ENCODE measurements around the gene EYA2.

Gene EYA2

GRCh38 chr20:47149939-47150338 lies 255.3 kb downstream of the EYA2 start:
- Histone ChIP-seq H3K36me3 (ENCODE audit: control insufficient read depth in 4 of 4, insufficient read depth in 4 of 4, low read length in 3 of 4) (no peaks in the 10 kb centered on the region), H3K27ac (ENCODE audit: insufficient read depth in 1 of 2, low read depth in 1 of 2, low read length in 2 of 2, poor library complexity in 1 of 2, severe bottlenecking in 2 of 2) (no peak overlapping the region), H3K4me1 (ENCODE audit: control extremely low read depth in 1 of 4, control insufficient read depth in 4 of 4, insufficient read depth in 4 of 4, low read length in 3 of 4) (peaks cover 0 to 3% (median 0%) of the 10 kb centered on the region in 4 experiments), H3K27me3 (replicated peaks in 2 of 5; ENCODE audit: control insufficient read depth in 4 of 5, insufficient read depth in 5 of 5, low read length in 4 of 5) (peaks cover 0 to 4% (median 0%) of the 10 kb centered on the region in 5 experiments), H3K9me3 (ENCODE audit: control extremely low read depth in 1 of 5, control insufficient read depth in 4 of 5, insufficient read depth in 2 of 5, low read depth in 1 of 5, low read length in 4 of 5) (no peaks in the 10 kb centered on the region), H3K4me3 (ENCODE audit: control insufficient read depth in 1 of 7, extremely low read depth in 1 of 7, insufficient read depth in 4 of 7, low read depth in 2 of 7, low read length in 6 of 7) (no peak overlapping the region)
- WGBS (ENCODE audit: insufficient coverage), result 100% methylated on average over 5 of the region's 5 CpGs
- ChIA-PET POLR2A (no interaction called here), CTCF (no interaction called here)
- DNase-seq, result no peak

GRCh38 chr20:47150403-47151152 lies 255.9 kb downstream of the EYA2 start:
- WGBS (ENCODE audit: insufficient coverage), result 73% methylated on average over 8 of the region's 11 CpGs
- Histone ChIP-seq H3K9me3 (ENCODE audit: control extremely low read depth in 1 of 5, control insufficient read depth in 4 of 5, insufficient read depth in 2 of 5, low read depth in 1 of 5, low read length in 4 of 5) (no peaks in the 10 kb centered on the region), H3K27ac (ENCODE audit: insufficient read depth in 1 of 2, low read depth in 1 of 2, low read length in 2 of 2, poor library complexity in 1 of 2, severe bottlenecking in 2 of 2) (no peak overlapping the region), H3K4me1 (ENCODE audit: control extremely low read depth in 1 of 4, control insufficient read depth in 4 of 4, insufficient read depth in 4 of 4, low read length in 3 of 4) (peaks cover 0 to 3% (median 0%) of the 10 kb centered on the region in 4 experiments), H3K27me3 (replicated peaks in 2 of 5; ENCODE audit: control insufficient read depth in 4 of 5, insufficient read depth in 5 of 5, low read length in 4 of 5) (peaks cover 0 to 4% (median 0%) of the 10 kb centered on the region in 5 experiments), H3K36me3 (ENCODE audit: control insufficient read depth in 4 of 4, insufficient read depth in 4 of 4, low read length in 3 of 4) (no peaks in the 10 kb centered on the region), H3K4me3 (ENCODE audit: control insufficient read depth in 1 of 7, extremely low read depth in 1 of 7, insufficient read depth in 4 of 7, low read depth in 2 of 7, low read length in 6 of 7) (no peak overlapping the region)
- DNase-seq, result peak; percentile 53 to 70 (median 57)
- CTCF ChIA-PET, result no interaction called here
- POLR2A ChIA-PET, result no interaction called here

GRCh38 chr20:47152068-47152467 lies 257.4 kb downstream of the EYA2 start:
- WGBS (ENCODE audit: insufficient coverage), result 84% methylated on average over 3 of the region's 4 CpGs
- DNase-seq, result no peak

GRCh38 chr20:47154089-47154488 lies 259.4 kb downstream of the EYA2 start:
- H3K36me3 ChIP-seq (ENCODE audit: control insufficient read depth in 4 of 4, insufficient read depth in 4 of 4, low read length in 3 of 4), result no peaks in the 10 kb centered on the region
- H3K27me3 ChIP-seq (replicated peaks in 2 of 5; ENCODE audit: control insufficient read depth in 4 of 5, insufficient read depth in 5 of 5, low read length in 4 of 5), result peaks cover 0 to 3% (median 0%) of the 10 kb centered on the region in 5 experiments
- no peak for DNase-seq
- no peak overlapping the region for H3K4me3 ChIP-seq (ENCODE audit: control insufficient read depth in 1 of 7, extremely low read depth in 1 of 7, insufficient read depth in 4 of 7, low read depth in 2 of 7, low read length in 6 of 7)
- no peaks in the 10 kb centered on the region for H3K9me3 ChIP-seq (ENCODE audit: control extremely low read depth in 1 of 5, control insufficient read depth in 4 of 5, insufficient read depth in 2 of 5, low read depth in 1 of 5, low read length in 4 of 5)
- H3K27ac ChIP-seq (ENCODE audit: insufficient read depth in 1 of 2, low read depth in 1 of 2, low read length in 2 of 2, poor library complexity in 1 of 2, severe bottlenecking in 2 of 2), result no peak overlapping the region
- WGBS (ENCODE audit: insufficient coverage), result 94% methylated on average over 2 of the region's 2 CpGs
- POLR2A ChIA-PET, result no interaction called here
- no peaks in the 10 kb centered on the region for H3K4me1 ChIP-seq (ENCODE audit: control extremely low read depth in 1 of 4, control insufficient read depth in 4 of 4, insufficient read depth in 4 of 4, low read length in 3 of 4)
- CTCF ChIA-PET, result no interaction called here

More at GRCh38 chr20:47152068-47152467, 257.4 kb downstream of the EYA2 start:
- H3K9me3 ChIP-seq (ENCODE audit: control extremely low read depth in 1 of 5, control insufficient read depth in 4 of 5, insufficient read depth in 2 of 5, low read depth in 1 of 5, low read length in 4 of 5), result no peaks in the 10 kb centered on the region
- no peaks in the 10 kb centered on the region for H3K36me3 ChIP-seq (ENCODE audit: control insufficient read depth in 4 of 4, insufficient read depth in 4 of 4, low read length in 3 of 4)
- peaks cover 0 to 2% (median 0%) of the 10 kb centered on the region in 5 experiments for H3K27me3 ChIP-seq (replicated peaks in 2 of 5; ENCODE audit: control insufficient read depth in 4 of 5, insufficient read depth in 5 of 5, low read length in 4 of 5)
- CTCF ChIA-PET, result no interaction called here
- H3K27ac ChIP-seq (ENCODE audit: insufficient read depth in 1 of 2, low read depth in 1 of 2, low read length in 2 of 2, poor library complexity in 1 of 2, severe bottlenecking in 2 of 2), result no peak overlapping the region
- H3K4me1 ChIP-seq (ENCODE audit: control extremely low read depth in 1 of 4, control insufficient read depth in 4 of 4, insufficient read depth in 4 of 4, low read length in 3 of 4), result peaks cover 0 to 3% (median 0%) of the 10 kb centered on the region in 4 experiments
- no peak overlapping the region for H3K4me3 ChIP-seq (ENCODE audit: control insufficient read depth in 1 of 7, extremely low read depth in 1 of 7, insufficient read depth in 4 of 7, low read depth in 2 of 7, low read length in 6 of 7)
- POLR2A ChIA-PET, result no interaction called here

GRCh38 chr20:47156301-47157137 lies 261.9 kb downstream of the EYA2 start:
- no peaks in the 10 kb centered on the region for H3K4me1 ChIP-seq (ENCODE audit: control extremely low read depth in 1 of 4, control insufficient read depth in 4 of 4, insufficient read depth in 4 of 4, low read length in 3 of 4)
- H3K4me3 ChIP-seq (ENCODE audit: control insufficient read depth in 1 of 7, extremely low read depth in 1 of 7, insufficient read depth in 4 of 7, low read depth in 2 of 7, low read length in 6 of 7), result no peak overlapping the region
- no peak for DNase-seq
- H3K27me3 ChIP-seq (replicated peaks in 2 of 5; ENCODE audit: control insufficient read depth in 4 of 5, insufficient read depth in 5 of 5, low read length in 4 of 5), result peaks cover 0 to 11% (median 0%) of the 10 kb centered on the region in 5 experiments
- CTCF ChIA-PET, result no interaction called here
- 85% methylated on average over 10 of the region's 10 CpGs for WGBS (ENCODE audit: insufficient coverage)
- no peaks in the 10 kb centered on the region for H3K9me3 ChIP-seq (ENCODE audit: control extremely low read depth in 1 of 5, control insufficient read depth in 4 of 5, insufficient read depth in 2 of 5, low read depth in 1 of 5, low read length in 4 of 5)
- POLR2A ChIA-PET, result no interaction called here
- H3K36me3 ChIP-seq (ENCODE audit: control insufficient read depth in 4 of 4, insufficient read depth in 4 of 4, low read length in 3 of 4), result no peaks in the 10 kb centered on the region
- H3K27ac ChIP-seq (ENCODE audit: insufficient read depth in 1 of 2, low read depth in 1 of 2, low read length in 2 of 2, poor library complexity in 1 of 2, severe bottlenecking in 2 of 2), result no peak overlapping the region

- Histone ChIP-seq H3K36me3 (ENCODE audit: control insufficient read depth in 4 of 4, insufficient read depth in 4 of 4, low read length in 3 of 4) (no peaks in the 10 kb centered on the region), H3K27me3 (replicated peaks in 2 of 5; ENCODE audit: control insufficient read depth in 4 of 5, insufficient read depth in 5 of 5, low read length in 4 of 5) (peaks cover 0 to 11% (median 0%) of the 10 kb centered on the region in 5 experiments), H3K4me3 (ENCODE audit: control insufficient read depth in 1 of 7, extremely low read depth in 1 of 7, insufficient read depth in 4 of 7, low read depth in 2 of 7, low read length in 6 of 7) (no peak overlapping the region), H3K9me3 (ENCODE audit: control extremely low read depth in 1 of 5, control insufficient read depth in 4 of 5, insufficient read depth in 2 of 5, low read depth in 1 of 5, low read length in 4 of 5) (no peaks in the 10 kb centered on the region), H3K27ac (ENCODE audit: insufficient read depth in 1 of 2, low read depth in 1 of 2, low read length in 2 of 2, poor library complexity in 1 of 2, severe bottlenecking in 2 of 2) (no peak overlapping the region), H3K4me1 (ENCODE audit: control extremely low read depth in 1 of 4, control insufficient read depth in 4 of 4, insufficient read depth in 4 of 4, low read length in 3 of 4) (no peaks in the 10 kb centered on the region)
- POLR2A ChIA-PET, result no interaction called here
- 93% methylated on average over 3 of the region's 5 CpGs for WGBS (ENCODE audit: insufficient coverage)
- CTCF ChIA-PET, result no interaction called here
- DNase-seq, result no peak
Measured at GRCh38 chr20:47159166-47159565, 264.5 kb downstream of the EYA2 start.

GRCh38 chr20:47160240-47160639 lies 265.6 kb downstream of the EYA2 start:
- POLR2A ChIA-PET, result no interaction called here
- WGBS (ENCODE audit: insufficient coverage), result 95% methylated on average over 7 of the region's 7 CpGs
- no peaks in the 10 kb centered on the region for H3K36me3 ChIP-seq (ENCODE audit: control insufficient read depth in 4 of 4, insufficient read depth in 4 of 4, low read length in 3 of 4)
- no peak overlapping the region for H3K27ac ChIP-seq (ENCODE audit: insufficient read depth in 1 of 2, low read depth in 1 of 2, low read length in 2 of 2, poor library complexity in 1 of 2, severe bottlenecking in 2 of 2)
- CTCF ChIA-PET, result no interaction called here
- H3K4me1 ChIP-seq (ENCODE audit: control extremely low read depth in 1 of 4, control insufficient read depth in 4 of 4, insufficient read depth in 4 of 4, low read length in 3 of 4), result no peaks in the 10 kb centered on the region
- DNase-seq, result no peak
- peaks cover 0 to 11% (median 0%) of the 10 kb centered on the region in 5 experiments for H3K27me3 ChIP-seq (replicated peaks in 2 of 5; ENCODE audit: control insufficient read depth in 4 of 5, insufficient read depth in 5 of 5, low read length in 4 of 5)
- no peak overlapping the region for H3K4me3 ChIP-seq (ENCODE audit: control insufficient read depth in 1 of 7, extremely low read depth in 1 of 7, insufficient read depth in 4 of 7, low read depth in 2 of 7, low read length in 6 of 7)
- no peaks in the 10 kb centered on the region for H3K9me3 ChIP-seq (ENCODE audit: control extremely low read depth in 1 of 5, control insufficient read depth in 4 of 5, insufficient read depth in 2 of 5, low read depth in 1 of 5, low read length in 4 of 5)

Data from common myeloid progenitor, CD34-positive (primary cell).